GM18519 (cell line): Measurements from ENCODE around the gene ATP6V0B.

ENCODE experiments used
- ATAC-seq: cut with Tn5 transposase; IDR thresholded peaks from one replicate; pipeline ENCODE4 v1.9.1; 2021; ENCODE audit warnings: mild to moderate bottlenecking, moderate library complexity; ENCODE audit not compliant: unreplicated experiment, low FRiP score

Gene ATP6V0B

GRCh38 chr1:43974443-43975248 lies at the start of gene ATP6V0B:
Gene ATP6V0B (plus strand): TSS chr1:43974960. CDS start chr1:43975041, 81 bp downstream.
- ATAC-seq: peak; percentile 39

DNA sequence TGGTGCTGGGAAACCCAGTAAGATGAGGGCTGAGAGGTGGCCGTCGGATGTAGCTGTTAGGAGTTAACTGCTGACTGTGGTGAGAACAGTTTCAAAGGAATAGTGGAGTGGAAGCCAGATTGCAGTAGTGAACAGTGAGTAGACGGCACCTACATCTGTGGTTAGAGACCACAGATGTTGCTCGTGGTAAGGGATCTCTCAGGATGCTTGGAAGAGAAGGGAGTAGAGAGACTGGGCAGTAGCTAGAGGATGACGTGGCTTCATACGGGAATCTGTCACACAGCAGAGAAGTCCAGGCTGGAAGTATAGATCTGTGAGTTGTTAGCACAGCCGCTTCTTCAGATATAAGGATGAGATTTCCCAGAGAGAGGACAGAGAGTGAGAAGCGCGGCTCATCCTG lies 48.9 kb upstream of the ATP6V0B start:
- ATAC-seq: no peak

- ATAC-seq: no peak
Observed at GRCh38 chr1:43930168-43930948, 44.4 kb upstream of the ATP6V0B start.

GRCh38 chr1:43930949-43931275 lies 43.8 kb upstream of the ATP6V0B start:
- ATAC-seq: no peak

DNA sequence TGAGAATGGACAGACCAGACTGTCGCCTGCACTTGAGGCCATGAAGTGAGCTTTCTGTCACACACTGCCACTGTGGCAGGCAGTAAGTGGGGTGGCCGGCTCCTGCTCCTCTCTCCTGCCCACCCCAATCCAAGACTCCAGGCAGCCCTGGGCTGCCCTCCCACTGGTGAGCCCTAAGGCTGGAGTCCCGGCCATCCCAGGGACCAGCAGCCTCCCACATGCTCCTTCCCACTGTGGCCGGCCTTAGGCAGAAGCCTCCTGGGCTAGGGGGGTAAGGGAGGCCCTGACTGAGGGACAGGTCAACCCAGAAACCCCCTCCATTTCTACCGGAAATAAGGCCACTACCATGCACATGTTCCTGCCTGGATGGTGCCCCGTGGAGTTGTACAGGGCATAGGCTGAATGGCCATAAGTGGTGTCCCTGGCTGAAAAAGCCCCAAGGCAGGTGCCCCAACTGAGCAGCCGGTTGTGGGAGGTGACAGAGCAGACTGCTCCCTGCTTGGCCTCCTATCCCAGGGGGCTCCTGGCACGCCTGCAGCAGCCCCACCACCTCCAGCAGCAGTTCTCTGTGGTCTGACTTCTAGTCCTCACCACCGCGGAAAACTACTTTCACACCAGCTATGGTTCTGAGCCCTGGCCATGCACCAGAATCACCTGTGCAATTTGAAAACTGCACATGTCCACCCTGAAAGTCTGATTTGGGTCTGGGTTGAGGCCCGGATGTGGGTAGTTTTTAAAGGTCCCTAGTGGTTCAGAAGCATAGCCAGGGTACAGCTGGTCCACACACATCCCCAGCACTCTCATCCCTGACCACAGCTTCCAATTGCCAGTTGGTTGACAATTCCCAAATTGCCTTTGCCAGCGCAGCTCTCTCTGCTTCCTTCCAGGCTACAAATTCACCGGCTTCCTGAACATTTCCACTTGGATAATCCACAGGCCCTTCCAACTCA lies 42.8 kb upstream of the ATP6V0B start:
- no peak for ATAC-seq

- no peak for ATAC-seq
Observed at GRCh38 chr1:43932786-43933385, 41.9 kb upstream of the ATP6V0B start.

DNA sequence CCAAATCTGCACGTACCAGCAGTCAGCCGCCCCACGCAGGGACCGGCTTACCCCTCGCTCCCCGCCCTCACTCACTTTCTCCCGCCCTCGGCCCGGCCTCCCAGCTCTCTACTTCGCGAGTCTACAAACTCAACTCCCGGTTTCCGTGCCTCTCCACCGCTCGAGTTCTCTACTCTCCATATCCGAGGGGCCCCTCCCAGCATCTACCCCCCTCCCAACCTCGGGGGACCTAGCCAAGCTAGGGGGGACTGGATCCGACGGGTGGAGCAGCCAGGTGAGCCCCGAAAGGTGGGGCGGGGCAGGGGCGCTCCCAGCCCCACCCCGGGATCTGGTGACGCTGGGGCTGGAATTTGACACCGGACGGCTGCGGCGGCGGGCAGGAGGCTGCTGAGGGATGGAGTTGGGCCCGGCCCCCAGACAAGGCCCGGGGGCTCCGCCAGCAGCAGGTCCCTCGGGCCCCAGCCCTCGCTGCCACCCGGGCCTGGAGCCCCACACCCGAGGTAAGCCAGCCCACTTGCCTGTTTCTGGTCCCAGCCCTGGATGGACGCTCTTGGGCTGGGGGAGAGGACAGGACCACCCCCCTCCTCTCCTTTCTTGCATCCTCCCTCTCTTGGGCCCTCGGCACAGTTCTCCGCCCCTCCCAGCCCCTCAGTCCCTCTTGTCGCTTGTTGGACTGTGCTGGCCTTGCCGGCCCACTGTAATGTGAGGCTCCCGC lies 41.2 kb upstream of the ATP6V0B start, which contains the start of gene ARTN:
Gene ARTN, plus strand, starts transcription at position 416 of the 715 bp plus-strand sequence. CDS start 1,856 bp downstream, outside the sequence.
- no peak for ATAC-seq

DNA sequence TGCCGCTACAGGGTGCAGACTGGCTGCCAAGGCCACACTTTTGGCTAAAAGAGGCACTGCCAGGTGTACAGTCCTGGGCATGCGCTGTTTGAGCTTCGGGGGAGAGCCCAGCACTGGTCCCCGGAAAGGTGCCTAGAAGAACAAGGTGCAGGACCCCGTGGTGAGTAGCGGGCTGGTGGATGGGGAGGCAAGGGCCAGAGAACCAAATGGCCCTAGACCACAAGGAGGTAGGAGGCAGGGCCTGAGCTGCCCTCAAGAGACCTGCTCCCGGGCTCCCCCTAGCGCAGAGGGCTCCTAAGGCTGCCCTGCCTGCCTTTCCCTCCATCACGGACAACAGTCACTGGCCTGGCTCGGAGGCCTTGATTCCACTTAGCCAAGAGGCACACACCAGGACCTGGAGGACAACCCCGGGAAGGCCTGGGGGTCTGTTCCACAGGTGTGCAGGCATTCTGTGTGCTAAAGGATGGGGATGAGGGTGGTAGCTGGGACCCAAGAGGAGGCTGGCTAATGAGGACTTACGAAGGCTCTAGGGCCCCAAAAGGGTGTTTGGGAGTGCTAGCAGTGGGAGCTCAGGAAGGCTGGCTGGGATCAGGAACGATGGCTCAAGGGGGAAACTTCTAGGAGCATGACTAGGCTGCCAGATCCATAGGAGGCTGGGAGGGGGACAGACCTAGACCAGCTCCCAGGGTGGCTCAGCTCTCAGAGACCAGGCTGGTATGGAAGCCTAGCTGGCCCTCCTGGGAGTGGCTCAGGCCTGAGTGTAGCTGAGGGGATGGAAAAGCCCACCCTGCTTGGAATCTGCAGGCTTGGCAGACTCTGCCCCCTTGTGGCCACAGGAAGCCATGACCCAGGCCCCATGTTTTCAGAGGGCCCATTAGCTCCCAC lies 40.4 kb upstream of the ATP6V0B start:
- no peak for ATAC-seq

GRCh38 chr1:43934986-43935324 lies 39.8 kb upstream of the ATP6V0B start:
- ATAC-seq: no peak

DNA sequence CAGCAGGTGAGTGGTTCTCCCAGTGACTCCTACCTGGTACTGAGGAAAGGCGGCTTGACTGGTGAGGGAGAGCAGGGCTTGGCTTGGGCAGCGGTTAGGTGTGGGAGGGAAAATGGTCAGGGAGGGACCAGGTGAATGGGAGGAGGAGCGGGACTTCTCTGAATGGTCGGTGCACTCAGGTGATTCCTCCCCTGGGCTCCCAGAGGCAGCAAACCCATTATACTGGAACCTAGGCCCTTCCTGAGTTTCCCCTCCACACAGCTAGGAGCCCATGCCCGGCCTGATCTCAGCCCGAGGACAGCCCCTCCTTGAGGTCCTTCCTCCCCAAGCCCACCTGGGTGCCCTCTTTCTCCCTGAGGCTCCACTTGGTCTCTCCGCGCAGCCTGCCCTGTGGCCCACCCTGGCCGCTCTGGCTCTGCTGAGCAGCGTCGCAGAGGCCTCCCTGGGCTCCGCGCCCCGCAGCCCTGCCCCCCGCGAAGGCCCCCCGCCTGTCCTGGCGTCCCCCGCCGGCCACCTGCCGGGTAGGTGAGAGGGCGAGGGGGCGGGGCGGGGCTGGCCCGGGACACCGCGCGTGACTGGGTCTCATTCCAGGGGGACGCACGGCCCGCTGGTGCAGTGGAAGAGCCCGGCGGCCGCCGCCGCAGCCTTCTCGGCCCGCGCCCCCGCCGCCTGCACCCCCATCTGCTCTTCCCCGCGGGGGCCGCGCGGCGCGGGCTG lies 38.9 kb upstream of the ATP6V0B start:
- ATAC-seq: no peak

- no peak for ATAC-seq
Observed at GRCh38 chr1:43936431-43937151, 38.2 kb upstream of the ATP6V0B start.

GRCh38 chr1:43937179-43937865 lies 37.4 kb upstream of the ATP6V0B start:
- no peak for ATAC-seq

DNA sequence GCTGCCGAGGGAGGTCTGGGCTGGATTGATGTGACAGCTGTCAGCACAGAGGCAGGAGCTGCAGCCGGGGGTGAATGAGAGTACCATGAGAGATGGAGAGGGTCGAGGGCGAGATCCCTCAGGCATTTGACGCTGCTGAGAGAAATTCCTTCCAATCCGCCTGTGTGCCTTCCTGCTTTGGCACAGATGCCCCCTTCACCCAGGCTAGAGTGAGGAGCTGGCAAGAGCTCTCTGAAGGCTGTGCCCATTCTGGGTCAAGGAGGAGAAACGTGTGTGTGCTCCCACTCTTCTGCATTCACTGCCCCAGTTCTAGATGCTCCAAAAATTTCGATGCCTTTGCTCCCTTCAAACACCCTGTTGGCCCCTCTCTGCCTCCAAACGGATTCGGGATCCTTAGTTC lies 36.4 kb upstream of the ATP6V0B start:
- ATAC-seq: no peak

DNA sequence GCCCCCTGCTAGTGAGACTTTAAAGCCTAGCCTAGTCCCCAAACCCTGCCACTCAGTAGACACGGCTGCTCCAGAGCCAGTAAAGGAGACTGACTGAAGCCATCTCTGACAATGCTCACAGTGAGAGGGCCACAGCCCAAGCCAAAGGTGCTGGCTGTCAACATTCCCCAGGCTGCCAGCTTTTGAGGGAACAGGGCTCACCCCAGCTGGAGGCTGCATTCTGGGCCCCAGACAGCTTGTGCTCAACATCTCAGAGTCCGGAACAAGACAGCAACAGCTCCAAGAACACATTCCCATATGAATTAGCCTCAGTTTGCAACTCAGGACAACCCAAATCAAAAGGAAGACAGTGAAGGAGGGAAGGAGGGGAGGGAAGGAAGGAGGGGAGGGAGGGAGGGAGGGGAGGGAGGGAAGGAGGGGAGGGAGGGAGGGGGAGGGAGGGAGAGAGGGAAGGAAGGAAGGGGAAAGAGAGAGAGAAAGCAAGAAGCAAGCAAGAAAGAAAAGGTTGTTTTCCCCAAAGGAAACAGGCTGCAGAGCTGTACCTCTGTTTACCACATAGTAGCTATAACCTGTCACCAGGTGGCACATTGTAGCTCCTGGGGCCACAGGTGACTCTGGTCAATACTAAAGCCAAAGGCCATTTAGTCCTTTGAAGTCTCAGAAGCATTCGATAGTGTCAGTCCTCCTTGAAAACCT lies 35.7 kb upstream of the ATP6V0B start:
- ATAC-seq: no peak

GRCh38 chr1:43942411-43942810 lies 32.3 kb upstream of the ATP6V0B start:
- no peak for ATAC-seq

DNA sequence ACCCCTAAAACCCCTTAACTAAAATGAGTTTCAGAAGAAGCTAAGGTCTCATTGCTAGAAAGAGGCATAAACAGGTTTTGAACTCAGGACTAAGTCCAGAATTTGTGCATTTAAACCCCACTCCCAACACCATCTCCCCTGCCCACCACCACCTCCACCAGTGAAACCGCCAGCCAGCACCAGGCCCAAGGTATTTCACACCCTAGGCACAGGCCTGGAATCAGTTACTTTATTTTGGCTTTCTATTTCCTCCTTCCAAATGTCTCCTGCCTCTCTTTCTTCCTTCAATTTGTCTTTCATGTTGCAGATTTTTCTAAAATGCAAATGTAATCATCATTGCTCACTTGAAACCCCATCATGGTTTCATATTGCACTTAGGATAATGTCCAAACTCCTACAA lies 29.9 kb upstream of the ATP6V0B start:
- no peak for ATAC-seq
